GM19240 (cell line): ENCODE measurements around the gene PYDC1.
"Not testable (repeated sequence)": the region's sequence is repeated elsewhere in the genome, so short reads cannot be mapped to it uniquely, and the experiment has no call there.

Experiments used
- DNase-seq: peaks from one replicate; pipeline ENCODE4 v3.0.0; 2011; ENCODE audit warnings: low spot score; ENCODE audit not compliant: insufficient read length

Gene PYDC1

DNA sequence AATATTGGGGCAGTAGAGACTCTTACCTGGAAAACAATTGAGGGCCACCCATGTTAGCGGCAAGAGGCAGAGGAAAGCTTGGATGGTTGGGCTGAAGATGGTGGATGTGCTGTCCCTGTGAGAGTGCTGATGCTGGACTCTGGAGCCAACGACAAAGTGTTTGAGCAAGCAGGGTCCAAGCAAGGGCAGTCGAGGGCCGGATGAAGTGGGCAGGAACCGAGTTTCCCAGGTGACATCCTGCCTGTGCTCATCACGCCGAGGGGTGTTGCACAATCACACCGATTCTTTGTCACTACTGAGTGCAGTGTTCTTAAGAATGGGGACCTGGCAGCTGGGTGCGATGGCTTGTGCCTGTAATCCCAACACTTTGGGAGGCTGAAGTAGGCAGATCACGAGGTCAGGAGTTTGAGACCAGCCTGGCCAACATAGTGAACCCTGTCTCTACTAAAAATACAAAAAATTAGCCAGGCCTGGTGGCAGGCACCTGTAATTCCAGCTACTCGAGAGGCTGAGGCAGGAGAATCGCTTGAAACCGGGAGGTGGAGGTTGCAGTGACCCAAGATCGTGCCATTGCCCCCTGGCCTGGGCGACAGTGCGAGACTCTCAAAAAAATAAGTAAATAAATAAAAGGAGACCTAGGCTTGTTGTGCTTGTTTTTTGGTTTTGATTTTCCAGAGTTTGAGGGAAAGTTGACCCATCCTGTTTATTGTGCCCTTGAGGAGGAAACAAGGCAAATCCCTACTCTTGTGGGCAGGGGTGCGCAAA, 20.4 kb downstream of the PYDC1 start:
- DNase-seq = no peak

- not testable (repeated sequence) for DNase-seq
Observed at GRCh38 chr16:31195861-31196260, 21.1 kb downstream of the PYDC1 start.

- DNase-seq = no peak
Observed at GRCh38 chr16:31194898-31195297, 22.0 kb downstream of the PYDC1 start.

DNA sequence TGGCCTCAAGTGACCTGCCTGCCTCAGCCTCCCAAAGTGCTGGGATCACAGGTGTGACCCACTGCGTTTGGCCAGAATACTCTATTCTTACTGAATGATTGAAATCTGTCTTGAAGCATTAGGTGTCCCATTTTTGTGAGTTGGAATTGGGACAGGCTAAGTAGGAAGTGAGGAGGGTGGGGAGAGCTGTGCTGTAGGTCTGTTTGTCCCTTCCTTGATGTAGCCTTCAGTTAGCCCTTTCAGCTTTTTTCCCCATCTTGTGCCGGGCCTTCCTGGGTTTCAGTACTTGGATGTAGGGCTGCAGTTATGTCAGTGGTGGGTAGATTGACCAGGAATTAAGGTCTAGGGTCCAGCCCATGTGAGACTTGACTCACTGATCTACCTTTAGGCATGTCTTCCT, 23.1 kb downstream of the PYDC1 start:
- DNase-seq = no peak

- no peak for DNase-seq
Observed at GRCh38 chr16:31192856-31193642, 23.9 kb downstream of the PYDC1 start.

DNA sequence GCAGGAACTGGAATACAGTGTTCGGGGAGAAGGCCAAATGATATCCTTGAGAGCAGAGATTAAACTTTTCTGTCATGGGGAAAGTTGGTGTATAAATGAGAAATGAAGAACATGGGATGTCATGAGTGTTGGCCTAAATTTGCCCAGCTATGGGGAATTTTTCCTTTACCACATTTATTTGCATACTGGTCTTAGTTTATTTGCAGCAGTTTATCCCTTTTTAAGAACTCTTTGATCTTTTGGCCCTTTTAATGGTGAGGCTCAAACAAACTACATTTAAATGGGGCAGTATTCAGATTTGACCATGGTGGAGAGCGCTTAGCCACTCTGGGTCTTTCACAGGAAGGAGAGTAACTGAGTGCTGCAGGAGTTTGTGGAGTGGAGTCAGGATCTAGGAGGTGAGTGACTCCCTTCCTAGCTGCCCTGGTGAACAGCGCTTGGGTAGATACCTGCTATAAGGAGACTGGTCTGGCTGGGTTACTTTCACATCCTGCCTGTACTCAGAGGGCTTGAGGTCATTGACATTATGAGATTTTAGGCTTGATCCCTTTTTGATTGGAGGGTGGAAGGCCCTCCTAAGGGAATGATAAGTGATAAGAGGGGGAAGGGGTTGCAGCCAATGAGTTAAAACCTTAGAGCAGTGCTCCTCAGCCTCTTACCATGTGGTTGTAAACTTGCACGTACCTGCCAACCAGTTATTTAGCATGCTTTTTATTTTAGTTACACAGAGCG, 25.1 kb downstream of the PYDC1 start:
- no peak for DNase-seq

DNA sequence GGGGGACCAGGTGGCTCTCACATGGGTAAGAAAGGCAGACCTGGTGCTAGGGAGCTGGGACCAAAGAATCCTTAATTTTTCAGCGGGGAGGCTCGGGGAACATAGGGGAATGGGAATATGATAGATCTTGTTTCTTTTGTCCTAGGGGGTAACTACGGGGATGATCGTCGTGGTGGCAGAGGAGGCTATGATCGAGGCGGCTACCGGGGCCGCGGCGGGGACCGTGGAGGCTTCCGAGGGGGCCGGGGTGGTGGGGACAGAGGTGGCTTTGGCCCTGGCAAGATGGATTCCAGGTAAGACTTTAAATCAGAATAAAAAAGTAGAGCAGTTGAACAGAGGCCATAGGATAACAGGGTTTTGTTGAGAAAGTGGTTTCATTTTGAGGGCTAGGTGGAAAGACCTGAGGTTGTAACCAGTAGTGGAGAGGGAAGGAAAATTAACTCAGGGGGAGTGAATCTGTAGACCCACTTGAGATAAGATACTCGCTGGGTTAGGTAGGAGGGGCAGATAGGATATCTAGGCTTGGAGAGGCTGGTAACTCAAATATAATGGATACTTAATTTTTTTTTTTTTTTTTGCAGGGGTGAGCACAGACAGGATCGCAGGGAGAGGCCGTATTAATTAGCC, 26.0 kb downstream of the PYDC1 start:
- DNase-seq = no peak

GRCh38 chr16:31190061-31190460, 26.9 kb downstream of the PYDC1 start:
- DNase-seq = no peak

GRCh38 chr16:31189412-31189778, 27.5 kb downstream of the PYDC1 start:
- DNase-seq = no peak

DNA sequence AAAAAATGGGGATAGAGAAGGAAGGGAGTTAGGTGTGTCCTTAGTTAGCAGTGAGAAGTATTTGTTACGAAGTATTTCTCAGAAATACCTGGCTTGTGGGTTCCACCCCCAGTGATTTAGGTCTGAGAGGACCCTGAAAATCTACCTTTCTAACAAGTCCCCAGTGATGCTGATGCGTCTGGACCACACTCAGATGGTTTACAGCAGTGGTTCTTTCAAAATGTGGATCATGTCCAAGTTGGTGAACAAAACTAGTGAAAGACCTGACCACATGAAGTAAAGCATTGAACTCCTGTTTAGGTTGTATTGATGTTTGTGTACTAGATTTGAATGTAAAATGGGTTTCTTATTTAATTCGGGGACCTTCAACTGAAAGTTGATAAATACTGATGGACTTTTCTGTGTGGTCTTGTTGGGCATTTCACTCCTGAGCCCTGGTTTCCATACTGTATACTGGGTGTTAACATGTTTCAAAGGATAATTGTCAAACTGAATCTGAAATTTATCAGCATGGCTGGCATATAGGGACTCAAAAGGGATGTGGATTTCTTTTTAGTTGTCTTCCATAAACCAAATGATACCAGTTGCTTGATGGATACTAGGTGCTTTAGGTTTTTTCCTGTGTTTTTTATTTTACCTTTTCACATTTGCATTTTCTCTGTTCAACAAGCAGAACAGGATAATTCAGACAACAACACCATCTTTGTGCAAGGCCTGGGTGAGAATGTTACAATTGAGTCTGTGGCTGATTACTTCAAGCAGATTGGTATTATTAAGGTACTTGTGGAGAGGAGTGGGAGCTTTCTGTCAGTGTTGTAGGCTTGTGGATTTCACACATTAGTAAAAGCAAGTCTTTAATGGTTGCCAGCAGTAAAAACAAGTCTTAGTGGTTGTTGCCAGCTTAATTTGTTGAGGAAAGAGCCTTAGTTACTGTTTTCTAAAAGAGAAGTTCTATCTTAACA, 28.2 kb downstream of the PYDC1 start:
- no peak for DNase-seq

DNA sequence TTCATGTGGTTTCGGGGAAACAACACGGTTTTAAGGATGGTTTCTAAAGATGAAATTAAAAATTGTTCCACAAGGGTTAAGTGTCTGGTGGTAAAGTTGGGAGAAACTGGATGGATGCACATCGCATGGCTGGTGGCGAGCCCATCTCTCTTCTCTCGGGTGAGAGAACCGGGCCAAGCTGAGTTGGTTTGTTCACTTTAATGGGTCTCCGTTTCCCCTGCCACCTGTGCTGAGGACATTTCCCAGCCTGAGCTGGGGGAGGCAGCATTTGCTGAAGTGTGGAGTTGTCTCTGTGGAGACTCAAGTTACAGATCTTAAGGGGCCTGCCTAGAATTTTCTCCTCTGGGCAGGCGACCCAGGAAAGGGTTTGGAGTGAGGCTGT, 29.1 kb downstream of the PYDC1 start:
- DNase-seq = no peak

- DNase-seq = no peak
Observed at GRCh38 chr16:31186930-31187807, 29.8 kb downstream of the PYDC1 start.

GRCh38 chr16:31186176-31186575, 30.8 kb downstream of the PYDC1 start:
- no peak for DNase-seq

DNA sequence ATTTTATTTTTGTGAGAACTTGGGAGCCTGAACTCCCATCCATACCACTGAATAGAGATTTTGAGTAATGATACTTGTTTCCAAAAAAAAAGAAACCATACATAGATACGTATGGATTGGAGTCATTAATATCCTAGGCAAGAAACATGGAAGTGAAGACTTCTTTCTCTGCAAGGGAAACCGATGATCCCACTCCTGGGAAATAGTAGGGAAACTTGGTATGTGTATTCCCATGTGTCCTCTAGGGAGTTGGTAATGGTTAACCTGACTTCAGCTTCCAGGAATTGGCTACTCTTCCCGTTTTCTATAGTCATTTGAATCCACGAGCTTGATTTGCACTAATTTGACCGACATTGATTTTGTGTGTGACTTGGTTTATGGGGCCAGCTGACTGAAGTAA, 31.6 kb downstream of the PYDC1 start:
- DNase-seq = no peak

- no peak for DNase-seq
Observed at GRCh38 chr16:31184888-31185287, 32.0 kb downstream of the PYDC1 start.

GRCh38 chr16:31183432-31184428, 33.2 kb downstream of the PYDC1 start:
- no peak for DNase-seq

DNA sequence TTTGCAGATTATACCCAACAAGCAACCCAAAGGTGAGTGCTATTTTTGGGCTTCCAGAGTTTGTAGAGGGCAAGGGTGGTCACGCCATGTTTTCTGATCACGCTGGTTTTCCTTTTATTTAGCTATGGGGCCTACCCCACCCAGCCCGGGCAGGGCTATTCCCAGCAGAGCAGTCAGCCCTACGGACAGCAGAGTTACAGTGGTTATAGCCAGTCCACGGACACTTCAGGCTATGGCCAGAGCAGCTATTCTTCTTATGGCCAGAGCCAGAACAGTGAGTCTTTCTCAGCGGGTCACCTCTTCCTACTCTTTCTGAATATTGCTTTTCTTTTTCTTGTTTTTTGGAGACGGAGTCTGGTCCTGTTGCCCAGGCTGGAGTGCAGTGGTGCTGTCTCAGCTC, 34.5 kb downstream of the PYDC1 start:
- no peak for DNase-seq

- DNase-seq = no peak
Observed at GRCh38 chr16:31181102-31181830, 35.7 kb downstream of the PYDC1 start.
